Esophagus muscularis mucosa (tissue), 3 donors: ENCODE results near the gene AOAH.

ENCODE experiments used
- CTCF ChIP-seq, 3 experiments: fragments of 200-600 bp in 2 of 3; fragments of 450-650 bp in 1 of 3; sonication (generic) in 2 of 3; IDR thresholded peaks; one replicate each; pipeline ENCODE4 v1.5.1; 2017 to 2019; ENCODE audit warnings: antibody characterized with exemption in 3 of 3, mild to moderate bottlenecking in 2 of 3, moderate library complexity in 1 of 3
- EP300 ChIP-seq: sonication (generic); formaldehyde crosslinking; IDR thresholded peaks from one replicate; pipeline ENCODE4 v1.6.1; 2017; ENCODE audit warnings: antibody characterized with exemption

- TF ChIP-seq EP300 (no peak), CTCF (IDR thresholded peaks at IDR 0.05) (no peak)
Observed at GRCh38 chr7:36657036-36657660, 67.1 kb downstream of the AOAH start.
